ENCODE data around the gene VEZF1. TPM values are rescaled to one million over a fixed set of nuclear protein-coding genes. Genes with fewer than 3 reads are reported as not detected.

Gene VEZF1
- total and polyA plus RNA-seq, 4 experiments from 2014 or later: 30.6 to 76.6 (median 63.1) TPM

DNA sequence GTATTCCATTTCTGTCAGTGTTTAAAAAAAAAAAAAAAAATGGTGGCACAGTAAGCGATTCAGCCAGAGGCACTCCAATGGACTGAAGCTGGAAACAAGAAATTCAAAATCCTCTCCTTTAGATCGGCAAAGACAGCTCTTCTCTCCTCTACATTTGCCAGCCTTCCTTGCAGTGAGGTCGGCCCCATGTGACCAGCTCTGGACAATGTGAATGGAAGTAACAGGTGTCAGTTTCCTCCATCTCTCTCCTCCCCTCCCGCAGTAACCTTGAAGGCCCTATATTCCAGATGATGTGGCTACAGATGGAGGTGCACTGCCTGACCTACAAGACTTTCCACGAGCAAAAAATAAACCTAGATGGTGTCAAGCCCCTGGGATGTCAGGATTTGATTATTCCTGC, 47.8 kb downstream of the VEZF1 start:
- Mint-ChIP-seq H3K27me3 (peaks cover 2 to 14% of the 10 kb centered on the region in 2 donors), H3K4me3 (no peak overlapping the region), H3K9me3 (no peaks in the 10 kb centered on the region), H3K27ac (no peak overlapping the region), H3K36me3 (no peaks in the 10 kb centered on the region), H3K4me1 (peaks cover 0 to 5% (median 1%) of the 10 kb centered on the region in 4 donors)
- Histone ChIP-seq H3K27ac (ENCODE audit: low read depth, low read length) (no peak overlapping the region), H3K4me1 (ENCODE audit: insufficient read depth, low read length) (no peaks in the 10 kb centered on the region), H3K4me3 (ENCODE audit: low read length in 2 of 2) (no peak overlapping the region), H3K27me3 (ENCODE audit: insufficient read depth, low read length) (peaks cover 6% of the 10 kb centered on the region), H3K9me3 (ENCODE audit: control insufficient read depth in 1 of 2, low read length in 2 of 2) (no peaks in the 10 kb centered on the region), H3K36me3 (ENCODE audit: insufficient read depth, low read length) (no peaks in the 10 kb centered on the region)
- ChIA-PET POLR2A (ENCODE audit: partially characterized antibody) (no interaction called here), CTCF (ENCODE audit: partially characterized antibody) (interaction anchor here (1.2 to 2.2 kb wide), 3 partner anchors 8 to 59 kb away, joined by 3 to 5 read pairs (median 4); no protein-coding TSS in a partner anchor)
- DNase-seq: no peak
- intact Hi-C loops (cut with micrococcal nuclease): no loop called here

DNA sequence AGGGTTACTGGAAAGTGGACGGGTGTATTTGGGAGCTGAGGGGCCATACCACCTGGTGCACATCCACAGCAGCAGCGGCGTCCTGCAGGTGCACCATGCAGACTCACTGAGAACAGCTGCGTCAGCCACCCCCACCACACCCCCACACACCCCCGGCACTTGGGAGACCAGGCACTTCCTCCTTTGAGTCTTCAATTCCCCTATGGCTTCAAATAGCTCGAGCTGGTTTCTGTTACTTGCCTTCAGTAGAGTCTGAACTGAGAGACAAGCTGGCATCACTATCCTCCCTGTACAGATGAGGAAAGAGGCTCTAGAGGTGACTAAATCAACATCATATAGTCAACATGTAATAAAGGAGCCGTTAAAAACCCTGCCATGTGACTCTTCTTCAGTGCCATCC, 48.3 kb downstream of the VEZF1 start:
- Mint-ChIP-seq H3K4me1 (peaks cover 0 to 5% (median 1%) of the 10 kb centered on the region in 4 donors), H3K27me3 (peaks cover 2 to 14% of the 10 kb centered on the region in 2 donors), H3K9me3 (no peaks in the 10 kb centered on the region), H3K36me3 (no peaks in the 10 kb centered on the region), H3K4me3 (no peak overlapping the region), H3K27ac (no peak overlapping the region)
- no peaks in the 10 kb centered on the region for H3K36me3 ChIP-seq (ENCODE audit: insufficient read depth, low read length)
- DNase-seq: no peak
- no peak overlapping the region for H3K27ac ChIP-seq (ENCODE audit: low read depth, low read length)
- H3K4me3 ChIP-seq (ENCODE audit: low read length in 2 of 2): no peak overlapping the region
- peaks cover 6% of the 10 kb centered on the region for H3K27me3 ChIP-seq (ENCODE audit: insufficient read depth, low read length)
- H3K9me3 ChIP-seq (ENCODE audit: control insufficient read depth in 1 of 2, low read length in 2 of 2): no peaks in the 10 kb centered on the region
- intact Hi-C loops (cut with micrococcal nuclease): no loop called here
- ChIA-PET CTCF (ENCODE audit: partially characterized antibody) (interaction anchor here (1.2 to 2.2 kb wide), 3 partner anchors 9 to 60 kb away, joined by 3 to 5 read pairs (median 4); no protein-coding TSS in a partner anchor), POLR2A (ENCODE audit: partially characterized antibody) (no interaction called here)
- H3K4me1 ChIP-seq (ENCODE audit: insufficient read depth, low read length): no peaks in the 10 kb centered on the region

DNA sequence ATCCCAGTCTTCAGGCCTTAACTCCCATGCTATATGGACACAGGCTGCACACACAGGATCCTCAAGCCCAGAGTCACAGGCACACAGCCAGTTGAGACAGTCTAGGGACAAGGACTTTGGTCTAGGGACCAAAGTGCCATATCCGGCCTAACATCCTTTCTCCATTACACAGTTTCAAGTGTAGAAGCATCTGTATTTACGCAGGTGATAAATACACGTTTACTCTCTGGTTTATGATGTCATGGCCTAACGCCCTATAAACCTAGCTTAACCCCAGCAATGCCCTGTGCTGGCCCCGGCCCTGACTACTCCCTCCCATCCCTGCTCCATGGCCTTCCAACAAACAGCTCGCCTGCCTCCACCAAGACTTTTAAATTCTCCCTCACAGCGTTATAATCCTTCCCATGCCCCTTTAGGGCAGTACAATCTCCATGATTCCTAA, 50.0 kb downstream of the VEZF1 start:
- Mint-ChIP-seq H3K36me3 (no peaks in the 10 kb centered on the region), H3K27ac (peak overlapping the region in 1 of 7 donors; percentile 63)

DNA sequence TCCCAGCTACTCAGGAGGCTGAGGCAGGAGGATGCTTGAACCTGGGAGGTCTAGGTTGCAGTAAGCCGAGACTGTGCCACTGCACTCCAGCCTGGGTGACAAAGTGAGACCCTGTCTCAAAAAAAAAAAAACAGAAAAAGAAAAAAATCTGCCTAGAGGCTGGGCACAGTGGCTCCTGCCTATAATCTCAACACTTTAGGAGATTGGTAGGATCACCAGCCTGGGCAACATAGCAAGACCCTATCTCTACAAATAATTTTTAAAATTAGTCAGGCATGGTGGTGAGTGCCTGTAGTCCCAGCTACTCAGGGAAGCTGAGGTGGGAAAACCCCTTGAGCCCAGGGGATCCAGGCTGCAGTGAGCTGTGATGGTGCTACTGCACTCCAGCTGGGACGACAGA, 50.6 kb downstream of the VEZF1 start:
- no peak for DNase-seq
- Histone ChIP-seq H3K36me3 (ENCODE audit: insufficient read depth, low read length) (no peaks in the 10 kb centered on the region), H3K4me3 (ENCODE audit: low read length in 2 of 2) (no peak overlapping the region), H3K4me1 (ENCODE audit: insufficient read depth, low read length) (no peaks in the 10 kb centered on the region), H3K27ac (ENCODE audit: low read depth, low read length) (no peak overlapping the region), H3K9me3 (ENCODE audit: control insufficient read depth in 1 of 2, low read length in 2 of 2) (no peaks in the 10 kb centered on the region), H3K27me3 (ENCODE audit: insufficient read depth, low read length) (peaks cover 6% of the 10 kb centered on the region)
- Mint-ChIP-seq H3K36me3 (no peaks in the 10 kb centered on the region), H3K4me3 (no peak overlapping the region), H3K27ac (no peak overlapping the region), H3K4me1 (peaks cover 0 to 5% (median 1%) of the 10 kb centered on the region in 4 donors), H3K27me3 (peaks cover 2 to 14% of the 10 kb centered on the region in 2 donors), H3K9me3 (no peaks in the 10 kb centered on the region)
- ChIA-PET CTCF (ENCODE audit: partially characterized antibody) (interaction anchor here (0.7 to 2.0 kb wide), 3 partner anchors 11 to 791 kb away, joined by 3 to 7 read pairs (median 3); no protein-coding TSS in a partner anchor), POLR2A (ENCODE audit: partially characterized antibody) (no interaction called here)
- intact Hi-C loops (cut with micrococcal nuclease): no loop called here

More for the DNA sequence above, 50.0 kb downstream of the VEZF1 start:
- POLR2A ChIA-PET (ENCODE audit: partially characterized antibody): no interaction called here
- H3K9me3 ChIP-seq (ENCODE audit: control insufficient read depth in 1 of 2, low read length in 2 of 2): no peaks in the 10 kb centered on the region
- CTCF ChIA-PET (ENCODE audit: partially characterized antibody): interaction anchor here (0.7 to 2.0 kb wide), 5 partner anchors 10 to 791 kb away, joined by 3 to 7 read pairs (median 3); no protein-coding TSS in a partner anchor
- H3K4me1 Mint-ChIP-seq: peaks cover 0 to 5% (median 1%) of the 10 kb centered on the region in 4 donors
- H3K4me3 Mint-ChIP-seq: no peak overlapping the region
- peaks cover 6% of the 10 kb centered on the region for H3K27me3 ChIP-seq (ENCODE audit: insufficient read depth, low read length)
- peaks cover 2 to 14% of the 10 kb centered on the region in 2 donors for H3K27me3 Mint-ChIP-seq
- H3K4me1 ChIP-seq (ENCODE audit: insufficient read depth, low read length): no peaks in the 10 kb centered on the region
- DNase-seq: no peak
- H3K27ac ChIP-seq (ENCODE audit: low read depth, low read length): no peak overlapping the region
- no peaks in the 10 kb centered on the region for H3K36me3 ChIP-seq (ENCODE audit: insufficient read depth, low read length)
- intact Hi-C loops (cut with micrococcal nuclease): no loop called here
- no peak overlapping the region for H3K4me3 ChIP-seq (ENCODE audit: low read length in 2 of 2)
- no peaks in the 10 kb centered on the region for H3K9me3 Mint-ChIP-seq

DNA sequence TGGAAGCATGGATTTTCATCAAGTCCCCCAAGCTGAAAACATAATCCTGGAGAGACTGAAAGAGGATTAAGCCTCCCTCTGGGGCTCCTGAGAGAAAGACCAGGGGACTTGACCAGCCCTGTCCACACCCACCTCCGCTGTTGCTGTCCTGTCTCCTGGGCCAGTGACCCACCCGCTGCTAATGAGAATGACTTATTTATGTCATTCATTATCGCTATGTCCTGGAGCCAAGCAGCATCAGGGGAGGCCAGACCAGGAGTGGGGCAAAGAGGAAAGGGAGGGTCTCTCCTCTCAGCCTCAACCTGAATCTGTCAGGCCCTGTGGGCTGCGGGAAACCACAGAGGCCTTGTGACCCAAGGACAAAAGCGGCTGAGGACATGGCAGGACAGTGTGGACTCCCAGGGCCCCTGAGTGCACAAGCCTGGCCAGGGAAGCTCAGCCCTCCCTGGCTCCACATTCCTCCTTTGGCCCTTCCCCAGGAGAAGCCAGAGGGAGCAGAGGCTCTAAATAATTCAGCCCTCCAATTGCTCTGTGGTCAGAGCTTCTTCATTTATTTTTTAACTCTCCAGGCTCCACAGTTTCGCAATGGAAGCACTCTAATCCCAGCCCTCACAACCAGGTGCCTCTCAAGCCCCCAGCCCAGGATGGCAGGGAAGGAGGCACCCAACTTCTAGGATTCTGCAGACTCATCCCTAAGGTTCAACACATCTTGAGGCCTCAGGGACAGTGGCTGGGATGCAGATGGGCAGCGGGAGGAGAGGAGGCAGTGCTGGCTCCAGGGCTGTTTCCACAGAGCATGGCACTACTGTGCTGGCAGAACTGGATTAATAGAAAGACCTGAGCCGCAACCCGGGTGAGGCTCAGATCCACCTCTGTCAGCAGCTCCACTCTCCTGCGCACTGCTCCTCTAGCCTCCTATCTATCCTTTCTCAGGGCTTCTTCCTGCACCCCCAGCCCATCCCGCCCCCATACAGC, 51.9 kb downstream of the VEZF1 start:
- Histone ChIP-seq H3K9me3 (ENCODE audit: control insufficient read depth in 1 of 2, low read length in 2 of 2) (no peaks in the 10 kb centered on the region), H3K36me3 (ENCODE audit: insufficient read depth, low read length) (no peaks in the 10 kb centered on the region), H3K27ac (ENCODE audit: low read depth, low read length) (no peak overlapping the region), H3K4me3 (ENCODE audit: low read length in 2 of 2) (no peak overlapping the region), H3K4me1 (ENCODE audit: insufficient read depth, low read length) (no peaks in the 10 kb centered on the region), H3K27me3 (ENCODE audit: insufficient read depth, low read length) (peaks cover 6% of the 10 kb centered on the region)
- CTCF ChIA-PET (ENCODE audit: partially characterized antibody): interaction anchor here (0.7 to 1.7 kb wide), 2 partner anchors 63 to 263 kb away, joined by 3 to 4 read pairs; no protein-coding TSS in a partner anchor
- POLR2A ChIA-PET (ENCODE audit: partially characterized antibody): no interaction called here
- Mint-ChIP-seq H3K27me3 (peaks cover 4 to 11% of the 10 kb centered on the region in 2 donors), H3K36me3 (no peaks in the 10 kb centered on the region), H3K4me3 (no peak overlapping the region), H3K9me3 (no peaks in the 10 kb centered on the region), H3K27ac (no peak overlapping the region), H3K4me1 (peaks cover 0 to 5% (median 1%) of the 10 kb centered on the region in 4 donors)
- no peak for DNase-seq
- intact Hi-C loops (cut with micrococcal nuclease): no loop called here

DNA sequence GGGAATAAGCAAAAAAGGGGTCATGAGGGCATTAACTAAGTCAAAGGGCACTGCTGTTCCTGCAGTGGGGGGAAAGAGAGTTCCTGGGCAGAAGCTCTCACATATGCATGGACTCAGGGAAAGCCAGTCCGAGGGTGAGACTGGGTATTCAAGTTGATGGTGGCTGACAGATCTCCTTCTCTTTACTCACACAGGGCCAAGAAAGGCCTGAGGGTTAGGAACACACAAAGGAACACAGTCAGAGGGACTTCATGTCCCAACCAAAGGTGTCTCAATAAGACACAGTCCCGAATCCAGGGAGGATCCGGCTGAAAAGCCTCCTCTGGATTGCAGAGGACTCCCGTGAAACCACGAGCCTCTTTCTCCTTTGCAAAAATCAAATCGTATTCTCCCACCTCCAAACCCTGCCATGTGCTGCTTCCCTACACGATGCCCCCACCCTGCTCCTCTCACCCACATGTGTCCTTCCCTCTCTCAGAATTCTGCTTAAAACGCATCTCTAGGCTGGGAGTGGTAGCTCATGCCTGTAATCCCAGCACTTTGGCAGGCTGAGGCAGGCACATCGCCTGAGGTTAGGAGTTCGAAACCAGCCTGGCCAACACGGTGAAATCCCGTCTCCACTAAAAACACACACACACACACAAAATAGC, 56.4 kb downstream of the VEZF1 start:
- no peak overlapping the region for H3K4me3 Mint-ChIP-seq
- H3K4me1 Mint-ChIP-seq: no peaks in the 10 kb centered on the region
- H3K27ac Mint-ChIP-seq: no peak overlapping the region
- no peaks in the 10 kb centered on the region for H3K36me3 Mint-ChIP-seq
- Histone ChIP-seq H3K9me3 (ENCODE audit: control insufficient read depth in 1 of 2, low read length in 2 of 2) (no peaks in the 10 kb centered on the region), H3K36me3 (ENCODE audit: insufficient read depth, low read length) (no peaks in the 10 kb centered on the region), H3K27ac (ENCODE audit: low read depth, low read length) (no peak overlapping the region), H3K4me1 (ENCODE audit: insufficient read depth, low read length) (no peaks in the 10 kb centered on the region), H3K27me3 (ENCODE audit: insufficient read depth, low read length) (no peaks in the 10 kb centered on the region), H3K4me3 (ENCODE audit: low read length in 2 of 2) (no peak overlapping the region)
- ChIA-PET CTCF (ENCODE audit: partially characterized antibody) (interaction anchor here (0.8 kb wide), 1 partner anchor 61 kb away, joined by 3 read pairs; no protein-coding TSS in a partner anchor), POLR2A (ENCODE audit: partially characterized antibody) (no interaction called here)
- H3K27me3 Mint-ChIP-seq: peaks cover 5% of the 10 kb centered on the region in 2 donors
- no peak for DNase-seq
- intact Hi-C loops (cut with micrococcal nuclease): no loop called here
- H3K9me3 Mint-ChIP-seq: no peaks in the 10 kb centered on the region

DNA sequence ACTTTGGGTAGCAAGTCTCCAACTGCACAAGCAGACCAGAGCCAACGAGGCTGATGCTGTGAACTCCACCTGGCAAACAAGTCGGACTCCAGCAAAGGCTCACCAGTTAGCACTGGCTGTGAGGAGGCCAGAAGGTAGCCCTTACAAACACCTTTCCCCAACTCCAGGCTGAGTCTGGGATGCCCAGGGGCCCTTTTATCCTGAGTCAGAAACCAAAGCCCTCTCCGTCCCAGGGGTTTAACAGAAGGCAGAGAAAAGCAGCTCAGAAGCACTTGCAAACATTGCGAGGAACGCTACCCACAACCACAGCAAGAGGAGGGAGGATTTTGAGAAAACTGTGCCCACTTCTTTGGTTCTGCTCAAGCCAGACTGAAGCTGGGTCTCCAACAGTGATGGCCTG, 57.8 kb downstream of the VEZF1 start:
- ChIA-PET CTCF (ENCODE audit: partially characterized antibody) (no interaction called here), POLR2A (ENCODE audit: partially characterized antibody) (no interaction called here)
- Histone ChIP-seq H3K27me3 (ENCODE audit: insufficient read depth, low read length) (no peaks in the 10 kb centered on the region), H3K27ac (ENCODE audit: low read depth, low read length) (no peak overlapping the region), H3K36me3 (ENCODE audit: insufficient read depth, low read length) (no peaks in the 10 kb centered on the region), H3K4me3 (ENCODE audit: low read length in 2 of 2) (no peak overlapping the region), H3K9me3 (ENCODE audit: control insufficient read depth in 1 of 2, low read length in 2 of 2) (no peaks in the 10 kb centered on the region), H3K4me1 (ENCODE audit: insufficient read depth, low read length) (no peaks in the 10 kb centered on the region)
- Mint-ChIP-seq H3K9me3 (no peaks in the 10 kb centered on the region), H3K27ac (no peak overlapping the region), H3K27me3 (peaks cover 5 to 9% of the 10 kb centered on the region in 2 donors), H3K4me1 (no peaks in the 10 kb centered on the region), H3K36me3 (no peaks in the 10 kb centered on the region), H3K4me3 (no peak overlapping the region)
- DNase-seq: no peak
- intact Hi-C loops (cut with micrococcal nuclease): no loop called here
